ENCODE results near the gene KLRG1. TPM values are rescaled to one million over a fixed set of nuclear protein-coding genes. Genes with fewer than 3 reads are reported as not detected.

The KLRG1 gene
- total RNA-seq, 2 donors from 2014 or later = 6.7 to 23.2 TPM

Other genes with a start within 250 kb of the KLRG1 start
- gene A2ML1, start 166.9 kb upstream of the KLRG1 start, total RNA-seq = not detected
- gene PHC1, start 75.0 kb upstream of the KLRG1 start, total RNA-seq = 10 to 100 TPM in 1 of 2 donors, 1 to 10 TPM in 1; 8.4 to 15.9 TPM
- 100 to 1,000 TPM; 213 to 346 TPM for gene M6PR, start 39.9 kb upstream of the KLRG1 start, total RNA-seq
- gene A2M, start 126.4 kb downstream of the KLRG1 start, total RNA-seq = under 1 TPM in 1 of 2 donors, not detected in 1; 0.59 TPM
- not detected for gene PZP, start 218.8 kb downstream of the KLRG1 start, total RNA-seq